ENCODE measurements around the gene C14orf93.

The C14orf93 gene

GRCh38 chr14:23057757-23058653 is 48.1 kb upstream of the C14orf93 start:
- Histone ChIP-seq H3K4me3 (ENCODE audit: low read length, poor library complexity, severe bottlenecking) (peak overlapping the region; percentile 77), H3K9me2 (replicated peaks; ENCODE audit: low read depth, low read length) (no peaks in the 10 kb centered on the region), H3F3A (ENCODE audit: low read depth) (no peaks in the 10 kb centered on the region), H4K20me1 (ENCODE audit: insufficient read depth, low read length, poor library complexity, severe bottlenecking) (no peaks in the 10 kb centered on the region), H3K27me3 (ENCODE audit: insufficient read depth, low read length, poor library complexity, severe bottlenecking) (no peaks in the 10 kb centered on the region), H3K36me3 (ENCODE audit: insufficient read depth, low read length) (peaks cover 37% of the 10 kb centered on the region; the same call in 1 of the 2 replicates), H2AFZ (ENCODE audit: low read length) (peak overlapping the region; percentile 43; the same call in 1 of the 2 replicates), H3K9me3 (ENCODE audit: insufficient read depth, low read depth, low read length) (no peaks in the 10 kb centered on the region), H3K79me2 (ENCODE audit: insufficient read depth, low read length) (no peaks in the 10 kb centered on the region), H3K9ac (ENCODE audit: low read depth, low read length, poor library complexity, severe bottlenecking) (peak overlapping the region; percentile 77), H3K4me2 (ENCODE audit: low read depth, low read length, poor library complexity, severe bottlenecking) (peak overlapping the region; percentile 95), H3K4me1 (ENCODE audit: insufficient read depth, low read length, poor library complexity, severe bottlenecking) (peaks cover 13% of the 10 kb centered on the region)
- TF ChIP-seq EZH2phosphoT487 (IDR thresholded peaks at IDR 0.05; ENCODE audit: borderline replicate concordance) = no peak
- TF ChIP-seq, protein P1, sequence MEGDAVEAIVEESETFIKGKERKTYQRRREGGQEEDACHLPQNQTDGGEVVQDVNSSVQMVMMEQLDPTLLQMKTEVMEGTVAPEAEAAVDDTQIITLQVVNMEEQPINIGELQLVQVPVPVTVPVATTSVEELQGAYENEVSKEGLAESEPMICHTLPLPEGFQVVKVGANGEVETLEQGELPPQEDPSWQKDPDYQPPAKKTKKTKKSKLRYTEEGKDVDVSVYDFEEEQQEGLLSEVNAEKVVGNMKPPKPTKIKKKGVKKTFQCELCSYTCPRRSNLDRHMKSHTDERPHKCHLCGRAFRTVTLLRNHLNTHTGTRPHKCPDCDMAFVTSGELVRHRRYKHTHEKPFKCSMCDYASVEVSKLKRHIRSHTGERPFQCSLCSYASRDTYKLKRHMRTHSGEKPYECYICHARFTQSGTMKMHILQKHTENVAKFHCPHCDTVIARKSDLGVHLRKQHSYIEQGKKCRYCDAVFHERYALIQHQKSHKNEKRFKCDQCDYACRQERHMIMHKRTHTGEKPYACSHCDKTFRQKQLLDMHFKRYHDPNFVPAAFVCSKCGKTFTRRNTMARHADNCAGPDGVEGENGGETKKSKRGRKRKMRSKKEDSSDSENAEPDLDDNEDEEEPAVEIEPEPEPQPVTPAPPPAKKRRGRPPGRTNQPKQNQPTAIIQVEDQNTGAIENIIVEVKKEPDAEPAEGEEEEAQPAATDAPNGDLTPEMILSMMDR (conservative IDR thresholded peaks at IDR 0.05; ENCODE audit: low read length) = peak; percentile 82

DNA sequence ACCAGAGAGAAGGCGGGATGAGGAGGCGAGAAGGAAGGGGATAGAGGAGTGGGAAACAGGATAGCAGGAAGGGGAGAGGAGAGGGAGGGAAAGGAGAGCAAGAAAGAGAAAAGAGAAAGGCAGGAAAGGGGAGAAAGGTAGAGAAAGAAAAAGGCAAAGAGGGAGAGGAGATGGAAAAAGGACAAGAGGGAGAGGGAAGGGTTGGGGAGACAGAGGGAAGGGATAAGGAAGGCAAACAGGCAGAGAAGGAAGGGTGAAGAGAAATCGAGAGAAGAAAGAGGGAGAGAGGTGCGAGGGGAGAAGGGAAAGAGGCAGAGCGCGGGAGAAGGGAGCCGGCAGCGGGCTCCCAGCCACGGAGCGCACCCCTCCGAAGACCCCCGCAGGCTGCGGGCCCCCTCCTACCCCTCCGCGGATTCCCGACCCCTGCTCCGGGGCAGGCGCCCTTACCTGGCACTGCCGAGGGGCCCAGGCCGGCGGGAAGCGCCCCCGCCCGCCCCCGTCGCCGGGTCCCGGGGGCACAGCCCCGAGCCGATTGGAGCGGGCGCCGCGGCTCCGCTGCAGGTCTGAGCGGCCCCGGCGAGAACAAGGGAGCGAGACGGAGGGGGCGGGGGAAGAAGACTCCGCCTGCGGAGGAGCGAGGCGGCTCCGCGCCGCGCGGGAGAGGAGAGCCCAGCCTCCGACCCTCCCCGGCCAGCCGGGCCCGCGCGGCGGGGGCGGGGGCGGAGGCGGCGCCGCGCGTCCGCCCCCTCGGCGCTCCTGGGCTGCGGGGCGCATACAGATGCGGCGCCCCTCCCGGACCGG is 47.2 kb upstream of the C14orf93 start, which contains the start of gene CDH24:
CDH24 (minus strand) TSS at position 565 of the 801 bp plus-strand sequence. CDS start 1,787 bp downstream, outside the sequence.
- peak within 1 kb of the TSS; percentile 95 for H3K4me2 ChIP-seq (ENCODE audit: low read depth, low read length, poor library complexity, severe bottlenecking)
- TF ChIP-seq EZH2phosphoT487 (IDR thresholded peaks at IDR 0.05; ENCODE audit: borderline replicate concordance) = no peak
- TF ChIP-seq, protein P1 (conservative IDR thresholded peaks at IDR 0.05; ENCODE audit: low read length) = no peak
- no peaks in the 10 kb centered on the region for H4K20me1 ChIP-seq (ENCODE audit: insufficient read depth, low read length, poor library complexity, severe bottlenecking)
- H3K36me3 ChIP-seq (ENCODE audit: insufficient read depth, low read length) = peaks cover 29% of the 10 kb centered on the region; the same call in 1 of the 2 replicates
- H3K9ac ChIP-seq (ENCODE audit: low read depth, low read length, poor library complexity, severe bottlenecking) = peak within 1 kb of the TSS; percentile 77
- H2AFZ ChIP-seq (ENCODE audit: low read length) = peak within 1 kb of the TSS; percentile 43
- peak within 1 kb of the TSS; percentile 77 for H3K4me3 ChIP-seq (ENCODE audit: low read length, poor library complexity, severe bottlenecking)
- no peaks in the 10 kb centered on the region for H3K79me2 ChIP-seq (ENCODE audit: insufficient read depth, low read length)
- no peaks in the 10 kb centered on the region for H3F3A ChIP-seq (ENCODE audit: low read depth)
- peaks cover 13% of the 10 kb centered on the region for H3K4me1 ChIP-seq (ENCODE audit: insufficient read depth, low read length, poor library complexity, severe bottlenecking)
- no peaks in the 10 kb centered on the region for H3K27me3 ChIP-seq (ENCODE audit: insufficient read depth, low read length, poor library complexity, severe bottlenecking)
- no peaks in the 10 kb centered on the region for H3K9me2 ChIP-seq (replicated peaks; ENCODE audit: low read depth, low read length)
- no peaks in the 10 kb centered on the region for H3K9me3 ChIP-seq (ENCODE audit: insufficient read depth, low read depth, low read length)

DNA sequence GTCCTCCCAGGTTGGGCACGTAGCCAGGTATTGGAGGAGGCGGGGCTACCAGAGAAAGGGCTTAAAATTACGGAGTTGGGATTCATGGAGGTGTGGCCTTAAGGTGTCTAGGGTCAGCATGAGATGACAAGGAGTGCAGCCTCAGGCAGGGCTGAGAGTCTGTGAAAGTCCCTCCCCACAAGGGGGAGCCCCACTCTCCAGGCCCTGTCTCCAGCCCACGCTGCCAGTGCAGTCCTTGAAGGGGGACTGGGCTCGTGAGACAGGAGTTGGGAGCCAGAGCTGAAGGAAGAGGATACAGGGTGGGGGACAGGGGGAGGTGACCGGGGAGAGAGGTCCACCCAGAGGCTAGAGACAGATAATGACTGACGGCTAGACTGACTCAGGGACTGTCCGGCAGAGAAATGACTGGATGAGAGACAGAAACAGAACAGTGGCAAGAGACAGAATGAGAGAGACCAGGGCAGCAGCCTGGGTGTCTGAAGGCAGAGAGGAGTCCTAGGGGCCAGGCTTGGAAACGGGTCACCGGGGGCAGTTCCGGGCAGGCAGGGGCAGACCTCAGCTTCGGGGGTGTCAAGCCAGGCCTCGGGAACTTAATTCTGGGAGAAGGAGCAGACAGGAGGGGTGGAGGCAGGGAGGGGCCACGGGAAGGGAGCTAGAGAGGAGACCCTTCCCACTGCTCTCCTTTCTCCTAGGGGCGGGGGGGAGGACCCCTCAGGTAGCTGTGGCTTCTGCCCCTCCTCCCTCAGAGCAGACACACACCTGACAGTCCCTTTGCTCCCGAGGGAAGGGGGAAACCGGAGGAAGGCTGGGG is 46.4 kb upstream of the C14orf93 start:
- Histone ChIP-seq H3K9me2 (replicated peaks; ENCODE audit: low read depth, low read length) (no peaks in the 10 kb centered on the region), H2AFZ (ENCODE audit: low read length) (peak overlapping the region; percentile 37), H3K9me3 (ENCODE audit: insufficient read depth, low read depth, low read length) (no peaks in the 10 kb centered on the region), H3K4me2 (ENCODE audit: low read depth, low read length, poor library complexity, severe bottlenecking) (peak overlapping the region; percentile 94), H3K4me3 (ENCODE audit: low read length, poor library complexity, severe bottlenecking) (peak overlapping the region; percentile 77), H4K20me1 (ENCODE audit: insufficient read depth, low read length, poor library complexity, severe bottlenecking) (no peaks in the 10 kb centered on the region), H3F3A (ENCODE audit: low read depth) (no peaks in the 10 kb centered on the region), H3K4me1 (ENCODE audit: insufficient read depth, low read length, poor library complexity, severe bottlenecking) (peaks cover 13% of the 10 kb centered on the region), H3K9ac (ENCODE audit: low read depth, low read length, poor library complexity, severe bottlenecking) (peak overlapping the region; percentile 66), H3K79me2 (ENCODE audit: insufficient read depth, low read length) (no peaks in the 10 kb centered on the region), H3K36me3 (ENCODE audit: insufficient read depth, low read length) (peaks cover 24% of the 10 kb centered on the region; the same call in 1 of the 2 replicates), H3K27me3 (ENCODE audit: insufficient read depth, low read length, poor library complexity, severe bottlenecking) (no peaks in the 10 kb centered on the region)
- TF ChIP-seq, protein P1 (conservative IDR thresholded peaks at IDR 0.05; ENCODE audit: low read length) = peak; percentile 92
- TF ChIP-seq EZH2phosphoT487 (IDR thresholded peaks at IDR 0.05; ENCODE audit: borderline replicate concordance) = no peak
